Measurements from ENCODE around the gene RHBDL3.
"Not testable (repeated sequence)": the region's sequence is repeated elsewhere in the genome, so short reads cannot be mapped to it uniquely, and the experiment has no call there.

The RHBDL3 gene

GRCh38 chr17:32265192-32265923, at the start of gene RHBDL3:
RHBDL3 (plus strand) TSS chr17:32265832; CDS start chr17:32266190, 358 bp downstream.
- DNase-seq = peak; percentile 67

- peak; percentile 12 for DNase-seq
These were observed 43.0 kb upstream of the RHBDL3 start for GRCh38 chr17:32222621-32223020.

- no peak for DNase-seq
These were observed 41.9 kb upstream of the RHBDL3 start for GRCh38 chr17:32223703-32224102.

GRCh38 chr17:32226886-32227285, 38.7 kb upstream of the RHBDL3 start:
- no peak for DNase-seq

- DNase-seq = no peak
These were observed 37.7 kb upstream of the RHBDL3 start for GRCh38 chr17:32227910-32228309.

- no peak for DNase-seq
These were observed 30.0 kb upstream of the RHBDL3 start for GRCh38 chr17:32235588-32235987.

- no peak for DNase-seq
These were observed 26.2 kb upstream of the RHBDL3 start for GRCh38 chr17:32239456-32239855.

- DNase-seq = no peak
These were observed 24.9 kb upstream of the RHBDL3 start for GRCh38 chr17:32240750-32241149.

GRCh38 chr17:32241640-32242039, 24.0 kb upstream of the RHBDL3 start:
- DNase-seq = peak; percentile 44

GRCh38 chr17:32249475-32249874, 16.2 kb upstream of the RHBDL3 start:
- DNase-seq = no peak

- DNase-seq = peak; percentile 88
These were observed 12.5 kb upstream of the RHBDL3 start for GRCh38 chr17:32253117-32253611.

GRCh38 chr17:32256012-32256700, 9.5 kb upstream of the RHBDL3 start:
- DNase-seq = peak; percentile 67

GRCh38 chr17:32256701-32257019, 9.0 kb upstream of the RHBDL3 start:
- DNase-seq = no peak

GRCh38 chr17:32258383-32259140, 7.1 kb upstream of the RHBDL3 start:
- peak; percentile 98 for DNase-seq

- DNase-seq = no peak
These were observed 6.0 kb upstream of the RHBDL3 start for GRCh38 chr17:32259586-32259985.

- peak; percentile 59 for DNase-seq
These were observed 4.3 kb upstream of the RHBDL3 start for GRCh38 chr17:32261417-32261736.

GRCh38 chr17:32261936-32262510, 3.6 kb upstream of the RHBDL3 start:
- DNase-seq = peak; percentile 66

- not testable (repeated sequence) for DNase-seq
These were observed 2.1 kb upstream of the RHBDL3 start for GRCh38 chr17:32263515-32263914.

- DNase-seq = peak; percentile 27
These were observed 1.4 kb upstream of the RHBDL3 start for GRCh38 chr17:32264140-32264799.

GRCh38 chr17:32264823-32265191, 825 bp upstream of the RHBDL3 start:
- no peak for DNase-seq

GRCh38 chr17:32266051-32266388, 388 bp downstream of the RHBDL3 start:
- peak; percentile 50 for DNase-seq

GRCh38 chr17:32266389-32267301, 1.0 kb downstream of the RHBDL3 start:
- DNase-seq = peak; percentile 70

All from NCI-H69 (cell line).